Lower lobe of right lung (tissue), 2 donors: ENCODE results near the gene DZIP1. TPM values are rescaled to one million over a fixed set of nuclear protein-coding genes. Genes with fewer than 3 reads are reported as not detected.
A peak's percentile ranks its signal among the peaks of the same experiment; 100 is the strongest.
"Not testable (repeated sequence)": the region's sequence is repeated elsewhere in the genome, so short reads cannot be mapped to it uniquely, and the experiment has no call there.

Experiments
- ATAC-seq, 2 donors: fragments of 200-7000 bp; cut with Tn5 transposase; one replicate each; pipeline ENCODE4 v1.9.1; 2020 to 2022; ENCODE audit warnings: mild to moderate bottlenecking in 2 of 2, moderate library complexity in 2 of 2
- DNase-seq: peaks from one replicate; pipeline ENCODE4 v3.0.0-alpha.2; 2020
- H3K27ac ChIP-seq: fragments of 200-600 bp; one replicate; pipeline ENCODE4 v1.8.0; 2022
- H3K27me3 ChIP-seq: fragments of 200-600 bp; one replicate; pipeline ENCODE4 v1.8.0; 2022; ENCODE audit warnings: low read depth
- H3K36me3 ChIP-seq: fragments of 200-600 bp; one replicate; pipeline ENCODE4 v1.8.0; 2022; ENCODE audit warnings: mild to moderate bottlenecking
- H3K4me1 ChIP-seq: fragments of 200-600 bp; one replicate; pipeline ENCODE4 v1.8.0; 2022
- H3K4me3 ChIP-seq: fragments of 200-600 bp; one replicate; pipeline ENCODE4 v1.8.0; 2022; ENCODE audit warnings: mild to moderate bottlenecking
- H3K9me3 ChIP-seq: fragments of 200-600 bp; one replicate; pipeline ENCODE4 v1.8.0; 2022
- CTCF ChIP-seq: fragments of 200-600 bp; IDR thresholded peaks from one replicate; pipeline ENCODE4 v1.8.0; 2022; ENCODE audit warnings: antibody characterized with exemption, mild to moderate bottlenecking
- intact Hi-C: fragments of 100-400 bp; cut with DNase I; formaldehyde crosslinking; loops from one replicate; pipeline ENCODE4 v1.11.0; 2022
- long read RNA-seq: library from polyadenylated mRNA; unstranded; transcript quantifications from one replicate; pipeline ENCODE4 v2.0.0, GENCODE V29; 2021
- total RNA-seq: library from RNA; stranded (reverse); fragmentation: NEBNext Ultra II Directional; extraction: Animal tissue kit (Norgen Biotek cat#: 25700); gene quantifications from one replicate; pipeline ENCODE4 v1.2.1, GENCODE V29; 2021
- donor health status: DM: no; HTN: yes; CAD: no; lungs with severe emphysema.

Gene DZIP1
- total RNA-seq = 9.0 TPM
- long read RNA-seq, partial matches to known transcripts = 3 of 7 reads
- long read RNA-seq, other reads (novel, unspliced or antisense) = 3 of 7 reads

GRCh38 chr13:95644601-95645052 lies at the start of gene DZIP1:
Gene DZIP1, minus strand, starts transcription at chr13:95644706. Its CDS starts 2,677 bp downstream, at chr13:95642029.
- TF ChIP-seq CTCF = no peak
- no peaks in the 10 kb centered on the region for H3K9me3 ChIP-seq
- H3K36me3 ChIP-seq = no peaks in the 10 kb centered on the region
- intact Hi-C loops = no loop called here
- DNase-seq (peak; percentile 60), ATAC-seq (peak; percentile 81 to 84)
- H3K4me1 ChIP-seq = peaks cover 28% of the 10 kb centered on the region
- peak within 1 kb of the TSS; percentile 60 for H3K27ac ChIP-seq
- H3K4me3 ChIP-seq = peak within 1 kb of the TSS; percentile 57
- H3K27me3 ChIP-seq = peaks cover 44% of the 10 kb centered on the region

GRCh38 chr13:95690986-95691385 lies 46.5 kb upstream of the DZIP1 start:
- DNase-seq = not testable (repeated sequence)

DNA sequence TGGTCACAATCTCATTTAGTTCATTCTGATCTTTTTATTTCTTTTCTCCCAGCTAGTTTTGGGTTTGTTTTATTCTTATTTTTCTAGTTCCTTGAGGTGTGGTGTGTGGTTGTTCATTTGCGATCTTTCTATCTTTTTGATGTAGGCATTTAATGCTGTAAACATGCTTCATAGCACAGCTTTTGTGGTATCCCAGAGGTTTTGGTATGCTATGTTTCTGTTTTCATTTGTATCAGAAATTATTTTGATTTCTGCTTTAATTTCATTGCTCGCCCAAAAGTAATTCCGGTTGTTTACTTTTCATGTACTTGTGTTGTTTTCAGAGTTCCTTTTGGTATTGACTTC lies 45.0 kb upstream of the DZIP1 start:
- H3K4me3 ChIP-seq = no peak overlapping the region
- no peak for ATAC-seq
- no peak overlapping the region for H3K27ac ChIP-seq
- intact Hi-C loops = no loop called here
- no peaks in the 10 kb centered on the region for H3K36me3 ChIP-seq
- H3K4me1 ChIP-seq = peaks cover 13% of the 10 kb centered on the region
- TF ChIP-seq CTCF = no peak
- H3K9me3 ChIP-seq = no peaks in the 10 kb centered on the region
- H3K27me3 ChIP-seq = no peaks in the 10 kb centered on the region
- DNase-seq = no peak

More at GRCh38 chr13:95690986-95691385, 46.5 kb upstream of the DZIP1 start:
- H3K27ac ChIP-seq, H3K27me3 ChIP-seq, ATAC-seq, H3K4me3 ChIP-seq, H3K4me1 ChIP-seq, intact Hi-C loops, H3K36me3 ChIP-seq, H3K9me3 ChIP-seq: not testable (repeated sequence)

- ATAC-seq, DNase-seq, intact Hi-C loops, H3K4me3 ChIP-seq, H3K27ac ChIP-seq, H3K27me3 ChIP-seq, H3K9me3 ChIP-seq, H3K36me3 ChIP-seq: not testable (repeated sequence)
- H3K4me1 ChIP-seq = peaks cover 54% of the 10 kb centered on the region
Observed at GRCh38 chr13:95684960-95685359, 40.5 kb upstream of the DZIP1 start.

GRCh38 chr13:95684418-95684817 lies 39.9 kb upstream of the DZIP1 start:
- H3K36me3 ChIP-seq = no peaks in the 10 kb centered on the region
- intact Hi-C loops = no loop called here
- no peak overlapping the region for H3K27ac ChIP-seq
- no peaks in the 10 kb centered on the region for H3K27me3 ChIP-seq
- H3K4me1 ChIP-seq = peaks cover 56% of the 10 kb centered on the region
- no peak overlapping the region for H3K4me3 ChIP-seq
- TF ChIP-seq CTCF = no peak
- ATAC-seq (no peak), DNase-seq (no peak)
- H3K9me3 ChIP-seq = no peaks in the 10 kb centered on the region

GRCh38 chr13:95679722-95680121 lies 35.2 kb upstream of the DZIP1 start:
- Histone ChIP-seq H3K4me1 (peaks cover 67% of the 10 kb centered on the region), H3K27me3 (no peaks in the 10 kb centered on the region), H3K4me3 (no peak overlapping the region), H3K9me3 (no peaks in the 10 kb centered on the region), H3K36me3 (no peaks in the 10 kb centered on the region), H3K27ac (no peak overlapping the region)
- no peak for TF ChIP-seq CTCF
- no peak for ATAC-seq
- intact Hi-C loops = no loop called here
- DNase-seq = no peak

DNA sequence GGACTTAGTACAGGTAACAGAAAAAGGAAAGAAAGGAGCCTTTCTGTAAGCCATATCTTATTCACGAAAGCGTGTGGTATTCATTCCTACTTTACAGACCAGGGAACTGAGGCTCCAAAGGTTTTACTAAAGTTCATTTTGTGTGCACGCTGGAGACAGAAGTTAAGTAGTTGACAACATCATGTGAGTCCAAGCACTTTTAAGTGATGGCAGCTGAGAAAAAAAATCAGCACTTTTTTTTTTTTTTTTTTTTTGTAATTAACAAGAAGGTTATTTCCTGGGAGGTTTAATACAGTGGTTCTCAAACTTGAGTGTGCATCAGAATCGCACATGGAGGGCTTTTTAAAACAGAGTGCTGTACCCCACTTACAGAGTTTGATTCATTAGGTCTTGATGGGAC lies 34.5 kb upstream of the DZIP1 start:
- intact Hi-C loops = no loop called here
- H3K27me3 ChIP-seq = no peaks in the 10 kb centered on the region
- DNase-seq (no peak), ATAC-seq (no peak)
- peaks cover 59% of the 10 kb centered on the region for H3K4me1 ChIP-seq
- H3K4me3 ChIP-seq = peak overlapping the region; percentile 89
- H3K27ac ChIP-seq = no peak overlapping the region
- TF ChIP-seq CTCF = no peak
- no peaks in the 10 kb centered on the region for H3K9me3 ChIP-seq
- no peaks in the 10 kb centered on the region for H3K36me3 ChIP-seq
